Retinal pigment epithelial cell (primary cell): ENCODE data around the gene FEZF1.

ENCODE experiments used
- DNase-seq: peaks from one replicate; pipeline ENCODE4 v3.0.0-alpha.2; 2010; ENCODE audit warnings: low read depth
- H3K4me3 ChIP-seq: 2 replicates; pipeline ENCODE4 v1.5.1; 2011; ENCODE audit warnings: mild to moderate bottlenecking, low read length, control low read depth, moderate library complexity
- CTCF ChIP-seq: conservative IDR thresholded peaks from 2 replicates; pipeline ENCODE4 v1.5.1; 2011; ENCODE audit warnings: low read depth, low read length, control low read depth, inconsistent platforms

FEZF1 gene

GRCh38 chr7:122306320-122307227, 2.0 kb upstream of the FEZF1 start:
- no peak for TF ChIP-seq CTCF
- DNase-seq, result no peak
- no peak overlapping the region for H3K4me3 ChIP-seq

GRCh38 chr7:122305475-122306319, 1.1 kb upstream of the FEZF1 start:
- no peak for TF ChIP-seq CTCF
- DNase-seq, result no peak
- H3K4me3 ChIP-seq, result peak overlapping the region; percentile 22

GRCh38 chr7:122304996-122305421, 459 bp upstream of the FEZF1 start:
- H3K4me3 ChIP-seq, result peak overlapping the region; percentile 22
- no peak for TF ChIP-seq CTCF
- DNase-seq, result no peak

- H3K4me3 ChIP-seq, result no peak overlapping the region
- DNase-seq, result no peak
- TF ChIP-seq CTCF, result no peak
Observed at GRCh38 chr7:122303531-122304318, 825 bp downstream of the FEZF1 start.

GRCh38 chr7:122302761-122303530, 1.6 kb downstream of the FEZF1 start:
- TF ChIP-seq CTCF, result no peak
- DNase-seq, result no peak
- no peak overlapping the region for H3K4me3 ChIP-seq
